Stimulated activated CD4-positive, alpha-beta T cell treated with anti-CD3 and anti-CD28 coated beads, Interleukin-1b, Interleukin-23, amount 100 ng/mL, for 48 hours (primary cell): ENCODE data around the gene FGF12.

Source experiments
- DNase-seq: peaks from one replicate; pipeline ENCODE4 v3.0.0-alpha.2; 2020

FGF12 gene

GRCh38 chr3:192246847-192247559 lies 480.3 kb downstream of the FGF12 start:
- no peak for DNase-seq

GRCh38 chr3:192244591-192244990 lies 482.8 kb downstream of the FGF12 start:
- DNase-seq = no peak

- no peak for DNase-seq
Observed at GRCh38 chr3:192239956-192240355, 487.4 kb downstream of the FGF12 start.

- DNase-seq = no peak
Observed at GRCh38 chr3:192237992-192238608, 489.2 kb downstream of the FGF12 start.

GRCh38 chr3:192229866-192230265 lies 497.5 kb downstream of the FGF12 start:
- DNase-seq = no peak

- DNase-seq = no peak
Observed at GRCh38 chr3:192224634-192225155, 502.6 kb downstream of the FGF12 start.

GRCh38 chr3:192223815-192224214 lies 503.5 kb downstream of the FGF12 start:
- DNase-seq = no peak

- no peak for DNase-seq
Observed at GRCh38 chr3:192220915-192221314, 506.4 kb downstream of the FGF12 start.

GRCh38 chr3:192219926-192220325 lies 507.4 kb downstream of the FGF12 start:
- no peak for DNase-seq

- no peak for DNase-seq
Observed at GRCh38 chr3:192216067-192216466, 511.3 kb downstream of the FGF12 start.

GRCh38 chr3:192212979-192213378 lies 514.4 kb downstream of the FGF12 start:
- no peak for DNase-seq

- DNase-seq = no peak
Observed at GRCh38 chr3:192212335-192212734, 515.0 kb downstream of the FGF12 start.

GRCh38 chr3:192207651-192208050 lies 519.7 kb downstream of the FGF12 start:
- no peak for DNase-seq

GRCh38 chr3:192207239-192207638 lies 520.1 kb downstream of the FGF12 start:
- DNase-seq = no peak

- DNase-seq = no peak
Observed at GRCh38 chr3:192194085-192194484, 533.3 kb downstream of the FGF12 start.

GRCh38 chr3:192188218-192188835 lies 539.0 kb downstream of the FGF12 start:
- peak; percentile 36 for DNase-seq

- DNase-seq = no peak
Observed at GRCh38 chr3:192187485-192188051, 539.8 kb downstream of the FGF12 start.

GRCh38 chr3:192186498-192186897 lies 540.8 kb downstream of the FGF12 start:
- DNase-seq = no peak

GRCh38 chr3:192186045-192186444 lies 541.3 kb downstream of the FGF12 start:
- DNase-seq = no peak

GRCh38 chr3:192183109-192183508 lies 544.2 kb downstream of the FGF12 start:
- DNase-seq = no peak

GRCh38 chr3:192181151-192181550 lies 546.2 kb downstream of the FGF12 start:
- DNase-seq = no peak

- DNase-seq = no peak
Observed at GRCh38 chr3:192177383-192177782, 550.0 kb downstream of the FGF12 start.

GRCh38 chr3:192174283-192174682 lies 553.1 kb downstream of the FGF12 start:
- DNase-seq = no peak

- no peak for DNase-seq
Observed at GRCh38 chr3:192171213-192171612, 556.1 kb downstream of the FGF12 start.
